IMR-90 (cell line): ENCODE data around the gene ELFN1. TPM values are rescaled to one million over a fixed set of nuclear protein-coding genes. Genes with fewer than 3 reads are reported as not detected.

Experiments
- ATAC-seq: fragments of 200-7000 bp; cut with Tn5 transposase; 2 replicates; pipeline ENCODE4 v1.9.1; 2020; ENCODE audit warnings: low read depth, mild to moderate bottlenecking, moderate library complexity
- BruUV-seq: library from RNA; stranded (reverse); fragments of 400-500 nt; replicated peaks from 2 replicates; lab custom pipeline; 2021; lab: Mats Ljungman, UMichigan
- CTCF ChIA-PET: fragments of 300-600 bp; formaldehyde crosslinking; extraction: SDS; loops from one replicate; lab custom pipeline; 2021; ENCODE audit warnings: antibody characterized with exemption; lab: Yijun Ruan, JAX
- POLR2A ChIA-PET: fragments of 300-600 bp; sonication (Branson Sonifier 250); formaldehyde crosslinking; loops from one replicate; lab custom pipeline; 2022; ENCODE audit warnings: antibody characterized with exemption; ENCODE audit not compliant: unreplicated experiment; lab: Charles Lee
- DNase-seq: peaks from one replicate; pipeline ENCODE4 v3.0.0; 2013
- H2AFZ ChIP-seq: replicated peaks from 2 replicates; pipeline ENCODE3; 2013; ENCODE audit warnings: low read length, mild to moderate bottlenecking; ENCODE audit not compliant: poor library complexity
- H2AK5ac ChIP-seq: 2 replicates; pipeline ENCODE4 v1.6.1; 2013; ENCODE audit warnings: low read depth, low read length, inconsistent platforms
- H2AK9ac ChIP-seq: replicated peaks from 2 replicates; pipeline ENCODE3; 2013; ENCODE audit warnings: mild to moderate bottlenecking, low read depth, low read length, moderate library complexity; ENCODE audit not compliant: poor library complexity
- H2BK120ac ChIP-seq: 2 replicates; pipeline ENCODE4 v1.6.1; 2013; ENCODE audit warnings: low read depth, low read length, inconsistent platforms
- H2BK15ac ChIP-seq: 3 replicates; pipeline ENCODE4 v1.6.1; 2013; ENCODE audit warnings: low read depth, low read length, inconsistent platforms
- H2BK20ac ChIP-seq: 2 replicates; pipeline ENCODE4 v1.6.1; 2013; ENCODE audit warnings: low read depth, mild to moderate bottlenecking, inconsistent platforms, low read length, moderate library complexity
- H2BK5ac ChIP-seq: 2 replicates; pipeline ENCODE4 v1.6.1; 2013; ENCODE audit warnings: mild to moderate bottlenecking, low read depth, low read length, inconsistent platforms; ENCODE audit not compliant: poor library complexity, severe bottlenecking
- H3K14ac ChIP-seq: replicated peaks from 2 replicates; pipeline ENCODE4 v1.6.1; 2013; ENCODE audit warnings: low read depth, low read length, inconsistent platforms
- H3K18ac ChIP-seq: 2 replicates; pipeline ENCODE4 v1.6.1; 2013; ENCODE audit warnings: low read depth, low read length, control low read depth
- H3K23ac ChIP-seq: 2 replicates; pipeline ENCODE4 v1.6.1; 2013; ENCODE audit warnings: low read depth, low read length, inconsistent platforms
- H3K27ac ChIP-seq: 2 replicates; pipeline ENCODE4 v1.5.1; 2013; ENCODE audit warnings: mild to moderate bottlenecking, control low read depth, low read length; ENCODE audit not compliant: insufficient read depth
- H3K27me3 ChIP-seq: 2 replicates; pipeline ENCODE4 v1.6.1; 2013; ENCODE audit warnings: low read length; ENCODE audit not compliant: control insufficient read depth, insufficient read depth
- H3K36me3 ChIP-seq: 2 replicates; pipeline ENCODE4 v1.6.1; 2013; ENCODE audit warnings: low read length, mixed read lengths; ENCODE audit not compliant: control insufficient read depth, insufficient read depth
- H3K4ac ChIP-seq: 2 replicates; pipeline ENCODE4 v1.6.1; 2013; ENCODE audit warnings: low read depth, low read length, inconsistent platforms
- H3K4me1 ChIP-seq: 2 replicates; pipeline ENCODE4 v1.6.1; 2013; ENCODE audit warnings: low read length, mixed read lengths; ENCODE audit not compliant: control insufficient read depth, insufficient read depth
- H3K4me2 ChIP-seq: 2 replicates; pipeline ENCODE4 v1.6.1; 2013; ENCODE audit warnings: low read depth, mild to moderate bottlenecking, control low read depth, low read length, moderate library complexity
- H3K4me3 ChIP-seq: 2 replicates; pipeline ENCODE4 v1.5.1; 2013; ENCODE audit warnings: low read depth, mild to moderate bottlenecking, control low read depth, low read length, moderate library complexity; ENCODE audit not compliant: insufficient read depth
- H3K56ac ChIP-seq: 2 replicates; pipeline ENCODE4 v1.6.1; 2013; ENCODE audit warnings: low read length, inconsistent platforms; ENCODE audit not compliant: insufficient read depth; ENCODE audit errors: extremely low read depth
- H3K79me1 ChIP-seq, 2 experiments: 2 replicates each; pipeline ENCODE4 v1.6.1; 2013; ENCODE audit warnings: low read length in 2 of 2, inconsistent platforms in 1 of 2, low read depth in 1 of 2
- H3K9ac ChIP-seq: 2 replicates; pipeline ENCODE4 v1.6.1; 2013; ENCODE audit warnings: low read depth, low read length, control low read depth
- H3K9me1 ChIP-seq: 2 replicates; pipeline ENCODE4 v1.6.1; 2013; ENCODE audit warnings: low read length, inconsistent platforms; ENCODE audit not compliant: insufficient read depth
- H3K9me3 ChIP-seq: 2 replicates; pipeline ENCODE4 v1.6.1; 2013; ENCODE audit warnings: low read length; ENCODE audit not compliant: control insufficient read depth, insufficient read depth
- H4K20me1 ChIP-seq: 2 replicates; pipeline ENCODE4 v1.6.1; 2013; ENCODE audit warnings: low read length, inconsistent platforms; ENCODE audit not compliant: insufficient read depth
- H4K5ac ChIP-seq: 2 replicates; pipeline ENCODE4 v1.6.1; 2013; ENCODE audit warnings: mild to moderate bottlenecking, low read depth, low read length, control low read depth
- H4K8ac ChIP-seq, 2 experiments: 2 replicates each; pipeline ENCODE4 v1.6.1; 2013; ENCODE audit warnings: low read depth in 2 of 2, low read length in 2 of 2, control low read depth in 1 of 2, inconsistent platforms in 1 of 2
- H4K91ac ChIP-seq: 2 replicates; pipeline ENCODE4 v1.6.1; 2013; ENCODE audit warnings: low read depth, low read length, inconsistent platforms; ENCODE audit not compliant: insufficient read depth
- BHLHE40 ChIP-seq: fragments of 150-350 bp; IDR thresholded peaks from 2 replicates; pipeline ENCODE4 v1.6.1; 2016; ENCODE audit warnings: mild to moderate bottlenecking, low read depth, low read length
- CEBPB ChIP-seq: IDR thresholded peaks from 2 replicates; pipeline ENCODE4 v1.6.1; 2012; ENCODE audit warnings: low read depth, low read length, improper control_type of control experiment
- CHD1 ChIP-seq: IDR thresholded peaks from 2 replicates; pipeline ENCODE4 v1.6.1; 2012; ENCODE audit warnings: low read depth, low read length, improper control_type of control experiment
- FOS ChIP-seq: fragments of 150-350 bp; IDR thresholded peaks from 2 replicates; pipeline ENCODE4 v1.6.1; 2016; ENCODE audit warnings: low read depth, low read length
- MAFK ChIP-seq: IDR thresholded peaks from 2 replicates; pipeline ENCODE4 v1.6.1; 2012; ENCODE audit warnings: low read depth, low read length, improper control_type of control experiment
- MAZ ChIP-seq: IDR thresholded peaks from 2 replicates; pipeline ENCODE4 v1.6.1; 2012; ENCODE audit warnings: low read depth, mild to moderate bottlenecking, low read length, improper control_type of control experiment, moderate library complexity, borderline replicate concordance
- MXI1 ChIP-seq: IDR thresholded peaks from 2 replicates; pipeline ENCODE4 v1.6.1; 2012; ENCODE audit warnings: low read depth, mild to moderate bottlenecking, low read length, moderate library complexity, borderline replicate concordance
- NFE2L2 ChIP-seq: fragments of 150-350 bp; IDR thresholded peaks from 2 replicates; pipeline ENCODE4 v1.6.1; 2016; ENCODE audit warnings: low read depth, mild to moderate bottlenecking, low read length
- POLR2A ChIP-seq: IDR thresholded peaks from 2 replicates; pipeline ENCODE4 v1.6.1; 2012; ENCODE audit warnings: mild to moderate bottlenecking, low read depth, low read length
- RAD21 ChIP-seq: IDR thresholded peaks from 2 replicates; pipeline ENCODE4 v1.6.1; 2012; ENCODE audit warnings: low read length, improper control_type of control experiment
- RCOR1 ChIP-seq: IDR thresholded peaks from 2 replicates; pipeline ENCODE4 v1.6.1; 2012; ENCODE audit warnings: mild to moderate bottlenecking, low read length, improper control_type of control experiment; ENCODE audit not compliant: insufficient replicate concordance
- RFX5 ChIP-seq: IDR thresholded peaks from 2 replicates; pipeline ENCODE4 v1.8.0; 2012; ENCODE audit warnings: low read depth, mild to moderate bottlenecking, low read length, moderate library complexity
- SMC3 ChIP-seq: fragments of 150-350 bp; IDR thresholded peaks from 2 replicates; pipeline ENCODE4 v1.6.1; 2016; ENCODE audit warnings: low read depth, mild to moderate bottlenecking, antibody characterized with exemption, low read length, moderate library complexity
- WGBS, 2 experiments: methylation state at CpG; one replicate each; pipeline versions ENCODE4 v1.1.5 to v1.1.7; 2013; ENCODE audit warnings: missing lambda C conversion rate in 2 of 2; ENCODE audit not compliant: insufficient read length in 1 of 2; ENCODE audit errors: extremely low coverage in 2 of 2; 5-methylcytosine and 5-hydroxymethylcytosine counted together
- dilution Hi-C: fragments of 300-500 bp; cut with HindIII; formaldehyde crosslinking; loops from one replicate; pipeline ENCODE4 v1.14.3; 2018; ENCODE audit warnings: low sequenced_read_pairs; ENCODE audit not compliant: unreplicated experiment
- in situ Hi-C: fragments of 300-500 bp; cut with MboI; formaldehyde crosslinking; loops from 3 replicates; pipeline ENCODE4 v1.14.3; 2019; ENCODE audit warnings: low sequenced_read_pairs, inconsistent platforms, mixed read lengths
- intact Hi-C: fragments of 100-400 bp; cut with micrococcal nuclease; formaldehyde crosslinking; loops from 2 replicates; pipeline ENCODE4 v1.10.0; 2022
- polyA plus RNA-seq, 3 experiments: library from polyadenylated mRNA; depleted of rRNA; stranded (reverse); fragments of >200 nt; gene quantifications; 2 replicates each; pipeline ENCODE4 v1.2.3, GENCODE V29; 2012; ENCODE audit warnings: low replicate concordance in 1 of 3
- total RNA-seq: library from RNA; depleted of rRNA; stranded (reverse); fragments of >200 nt; gene quantifications from 2 replicates; pipeline ENCODE4 v1.2.3, GENCODE V29; 2012
- TF ChIP-seq, protein P1 (sequence below): fragments of 150-350 bp; IDR thresholded peaks from 2 replicates; pipeline ENCODE4 v1.6.1; 2016; ENCODE audit warnings: low read depth, mild to moderate bottlenecking, low read length, moderate library complexity, borderline replicate concordance
- TF ChIP-seq, protein P2 (sequence below): conservative IDR thresholded peaks from 2 replicates; pipeline ENCODE4 v1.5.1; 2012; ENCODE audit warnings: mild to moderate bottlenecking, low read depth, low read length, improper control_type of control experiment
- TF ChIP-seq, protein P3 (sequence below): fragments of 150-350 bp; IDR thresholded peaks from 2 replicates; pipeline ENCODE4 v1.6.1; 2017; ENCODE audit warnings: mild to moderate bottlenecking, antibody characterized with exemption, low read length, low read depth

Gene ELFN1
- total and polyA plus RNA-seq, 2 of the 4 experiments (the other 2 are of a cell fraction): 1.6 to 5.2 TPM

DNA sequence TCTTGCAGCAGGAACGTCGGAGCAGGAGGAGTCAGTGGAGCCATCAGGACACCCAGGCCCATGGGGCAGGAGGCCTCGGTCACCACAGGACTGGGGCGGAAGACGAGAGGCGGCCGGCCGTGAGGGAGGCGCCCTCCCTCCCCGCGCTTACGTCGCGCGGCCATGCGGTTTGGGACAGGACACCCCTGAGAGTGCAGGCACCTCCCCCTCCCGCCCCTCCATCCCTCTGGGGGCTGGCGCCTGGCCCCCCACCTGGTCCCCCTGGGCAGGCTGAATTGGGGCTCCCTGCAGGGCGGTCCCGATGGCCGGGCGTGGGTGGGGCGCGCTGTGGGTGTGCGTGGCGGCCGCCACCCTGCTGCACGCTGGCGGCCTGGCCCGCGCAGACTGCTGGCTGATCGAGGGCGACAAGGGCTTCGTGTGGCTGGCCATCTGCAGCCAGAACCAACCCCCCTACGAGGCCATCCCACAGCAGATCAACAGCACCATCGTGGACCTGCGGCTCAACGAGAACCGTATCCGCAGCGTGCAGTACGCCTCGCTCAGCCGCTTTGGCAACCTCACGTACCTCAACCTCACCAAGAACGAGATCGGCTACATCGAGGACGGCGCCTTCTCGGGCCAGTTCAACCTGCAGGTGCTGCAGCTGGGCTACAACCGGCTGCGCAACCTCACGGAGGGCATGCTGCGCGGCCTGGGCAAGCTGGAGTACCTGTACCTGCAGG, 74.4 kb downstream of the ELFN1 start:
- Histone ChIP-seq H3K4me3 (no peak overlapping the region), H3K18ac (no peak overlapping the region), H4K8ac (no peak overlapping the region), H3K27ac (no peak overlapping the region), H2BK5ac (no peak overlapping the region), H3K9me3 (peaks cover 2% of the 10 kb centered on the region; the same call in 1 of the 2 replicates), H4K5ac (no peak overlapping the region), H3K79me1 (no peaks in the 10 kb centered on the region), H2BK120ac (no peak overlapping the region), H2AK5ac (no peak overlapping the region), H3K14ac (no peak overlapping the region), H3K9me1 (no peaks in the 10 kb centered on the region), H4K91ac (no peak overlapping the region), H3K4me1 (no peaks in the 10 kb centered on the region), H3K4ac (no peak overlapping the region), H2AK9ac (no peak overlapping the region), H2BK15ac (no peak overlapping the region), H3K36me3 (no peaks in the 10 kb centered on the region), H4K20me1 (no peaks in the 10 kb centered on the region), H3K27me3 (peaks cover 9% of the 10 kb centered on the region; the same call in 1 of the 2 replicates), H2BK20ac (no peak overlapping the region), H3K23ac (no peak overlapping the region), H3K56ac (no peak overlapping the region), H3K4me2 (no peak overlapping the region), H2AFZ (no peak overlapping the region), H3K9ac (no peak overlapping the region)
- TF ChIP-seq MAFK: no peak
- TF ChIP-seq NFE2L2: no peak
- TF ChIP-seq SMC3: no peak
- no peak for TF ChIP-seq MAZ
- no peak for TF ChIP-seq RAD21
- TF ChIP-seq, protein P1, sequence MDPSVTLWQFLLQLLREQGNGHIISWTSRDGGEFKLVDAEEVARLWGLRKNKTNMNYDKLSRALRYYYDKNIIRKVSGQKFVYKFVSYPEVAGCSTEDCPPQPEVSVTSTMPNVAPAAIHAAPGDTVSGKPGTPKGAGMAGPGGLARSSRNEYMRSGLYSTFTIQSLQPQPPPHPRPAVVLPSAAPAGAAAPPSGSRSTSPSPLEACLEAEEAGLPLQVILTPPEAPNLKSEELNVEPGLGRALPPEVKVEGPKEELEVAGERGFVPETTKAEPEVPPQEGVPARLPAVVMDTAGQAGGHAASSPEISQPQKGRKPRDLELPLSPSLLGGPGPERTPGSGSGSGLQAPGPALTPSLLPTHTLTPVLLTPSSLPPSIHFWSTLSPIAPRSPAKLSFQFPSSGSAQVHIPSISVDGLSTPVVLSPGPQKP: no peak
- TF ChIP-seq CHD1: no peak
- TF ChIP-seq BHLHE40: no peak
- no peak for TF ChIP-seq RCOR1
- no peak for TF ChIP-seq MXI1
- no peak for TF ChIP-seq RFX5
- TF ChIP-seq, protein P2, sequence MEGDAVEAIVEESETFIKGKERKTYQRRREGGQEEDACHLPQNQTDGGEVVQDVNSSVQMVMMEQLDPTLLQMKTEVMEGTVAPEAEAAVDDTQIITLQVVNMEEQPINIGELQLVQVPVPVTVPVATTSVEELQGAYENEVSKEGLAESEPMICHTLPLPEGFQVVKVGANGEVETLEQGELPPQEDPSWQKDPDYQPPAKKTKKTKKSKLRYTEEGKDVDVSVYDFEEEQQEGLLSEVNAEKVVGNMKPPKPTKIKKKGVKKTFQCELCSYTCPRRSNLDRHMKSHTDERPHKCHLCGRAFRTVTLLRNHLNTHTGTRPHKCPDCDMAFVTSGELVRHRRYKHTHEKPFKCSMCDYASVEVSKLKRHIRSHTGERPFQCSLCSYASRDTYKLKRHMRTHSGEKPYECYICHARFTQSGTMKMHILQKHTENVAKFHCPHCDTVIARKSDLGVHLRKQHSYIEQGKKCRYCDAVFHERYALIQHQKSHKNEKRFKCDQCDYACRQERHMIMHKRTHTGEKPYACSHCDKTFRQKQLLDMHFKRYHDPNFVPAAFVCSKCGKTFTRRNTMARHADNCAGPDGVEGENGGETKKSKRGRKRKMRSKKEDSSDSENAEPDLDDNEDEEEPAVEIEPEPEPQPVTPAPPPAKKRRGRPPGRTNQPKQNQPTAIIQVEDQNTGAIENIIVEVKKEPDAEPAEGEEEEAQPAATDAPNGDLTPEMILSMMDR: no peak
- no peak for TF ChIP-seq FOS
- no peak for TF ChIP-seq POLR2A
- no peak for TF ChIP-seq CEBPB
- TF ChIP-seq, protein P3, sequence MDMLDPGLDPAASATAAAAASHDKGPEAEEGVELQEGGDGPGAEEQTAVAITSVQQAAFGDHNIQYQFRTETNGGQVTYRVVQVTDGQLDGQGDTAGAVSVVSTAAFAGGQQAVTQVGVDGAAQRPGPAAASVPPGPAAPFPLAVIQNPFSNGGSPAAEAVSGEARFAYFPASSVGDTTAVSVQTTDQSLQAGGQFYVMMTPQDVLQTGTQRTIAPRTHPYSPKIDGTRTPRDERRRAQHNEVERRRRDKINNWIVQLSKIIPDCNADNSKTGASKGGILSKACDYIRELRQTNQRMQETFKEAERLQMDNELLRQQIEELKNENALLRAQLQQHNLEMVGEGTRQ: no peak
- no peak for ATAC-seq
- in situ Hi-C loops: no loop called here
- dilution Hi-C loops: no loop called here
- POLR2A ChIA-PET: no interaction called here
- intact Hi-C loops: no loop called here
- no TSS peak for BruUV-seq
- WGBS, 2 experiments: 92% methylated on average over 36 of the region's 56 CpGs; no CpG with 5 or more reads in 1 of the 2 experiments
- no peak for DNase-seq
- CTCF ChIA-PET: no interaction called here
